HEK293 (cell line): ENCODE measurements around the gene C9orf72.

ENCODE experiments used
- CTCF ChIA-PET: fragments of 350-600 bp; formaldehyde crosslinking; extraction: SDS; loops from one replicate; lab custom pipeline; 2021; ENCODE audit warnings: antibody characterized with exemption; lab: Yijun Ruan, JAX
- POLR2A ChIA-PET: fragments of 300-600 bp; formaldehyde crosslinking; extraction: SDS; loops from one replicate; lab custom pipeline; 2020; ENCODE audit warnings: antibody characterized with exemption, inconsistent platforms; lab: Yijun Ruan, JAX
- H3K27ac ChIP-seq: fragments of 200-500 bp; sonication (Bioruptor generic); 2 replicates; pipeline ENCODE4 v1.5.1; 2014; ENCODE audit warnings: low read depth, low read length, control low read depth, inconsistent platforms; ENCODE audit errors: extremely low read depth
- H3K36me3 ChIP-seq, 2 experiments: fragments of 200-500 bp in 1 of 2; sonication (Bioruptor generic) in 1 of 2; 1 replicate in 1 of 2; 2 replicates in 1 of 2; pipeline ENCODE4 v1.5.1; 2014 to 2017; ENCODE audit warnings: inconsistent platforms in 2 of 2, low read length in 2 of 2; ENCODE audit not compliant: control insufficient read depth in 2 of 2, insufficient read depth in 1 of 2
- H3K4me1 ChIP-seq: fragments of 200-500 bp; sonication (Bioruptor generic); 2 replicates; pipeline ENCODE4 v1.5.1; 2014; ENCODE audit warnings: mild to moderate bottlenecking, low read length, inconsistent platforms; ENCODE audit not compliant: control insufficient read depth, insufficient read depth
- H3K4me3 ChIP-seq: 2 replicates; pipeline ENCODE4 v1.5.1; 2011; ENCODE audit warnings: low read depth, mild to moderate bottlenecking, control low read depth, low read length, moderate library complexity
- H3K9me3 ChIP-seq: fragments of 200-500 bp; sonication (Bioruptor generic); 2 replicates; pipeline ENCODE4 v1.5.1; 2014; ENCODE audit warnings: low read depth, low read length, inconsistent platforms; ENCODE audit not compliant: control insufficient read depth, insufficient read depth
- GLI2 ChIP-seq: fragments of 450-650 bp; formaldehyde crosslinking; IDR thresholded peaks from 2 replicates; pipeline ENCODE4; 2017; ENCODE audit warnings: missing biosample characterization, missing genetic modification characterization, low read depth, borderline replicate concordance
- GLIS1 ChIP-seq: fragments of 450-650 bp; formaldehyde crosslinking; IDR thresholded peaks from 2 replicates; pipeline ENCODE4 v1.5.1; 2016; ENCODE audit warnings: missing biosample characterization, missing genetic modification characterization
- GLIS2 ChIP-seq: fragments of 450-650 bp; formaldehyde crosslinking; IDR thresholded peaks from 2 replicates; pipeline ENCODE4 v1.5.1; 2016; ENCODE audit warnings: missing biosample characterization, missing genetic modification characterization
- HOXD13 ChIP-seq: sonication (generic); formaldehyde crosslinking; IDR thresholded peaks from 2 replicates; pipeline ENCODE4 v1.8.0; 2022; ENCODE audit warnings: missing genetic modification reagents, borderline replicate concordance
- KLF16 ChIP-seq: fragments of 450-650 bp; formaldehyde crosslinking; IDR thresholded peaks from 2 replicates; pipeline ENCODE4 v1.5.1; 2017; ENCODE audit warnings: missing biosample characterization, missing genetic modification characterization
- SCRT1 ChIP-seq: fragments of 450-650 bp; formaldehyde crosslinking; IDR thresholded peaks from 2 replicates; pipeline ENCODE4 v1.5.1; 2016; ENCODE audit warnings: missing biosample characterization, missing genetic modification characterization, borderline replicate concordance
- ZBTB20 ChIP-seq: fragments of 450-650 bp; formaldehyde crosslinking; IDR thresholded peaks from 2 replicates; pipeline ENCODE4 v1.5.1; 2016; ENCODE audit warnings: missing biosample characterization, missing genetic modification characterization
- ZNF140 ChIP-seq: fragments of 450-650 bp; formaldehyde crosslinking; IDR thresholded peaks from 2 replicates; pipeline ENCODE4 v1.5.1; 2016; ENCODE audit warnings: missing biosample characterization, missing genetic modification characterization
- ZNF146 ChIP-seq: fragments of 450-650 bp; formaldehyde crosslinking; IDR thresholded peaks from 2 replicates; pipeline ENCODE4 v1.5.1; 2016; ENCODE audit warnings: missing biosample characterization, missing genetic modification characterization
- ZNF157 ChIP-seq: fragments of 450-650 bp; formaldehyde crosslinking; IDR thresholded peaks from 2 replicates; pipeline ENCODE4 v1.5.1; 2016; ENCODE audit warnings: missing biosample characterization, missing genetic modification characterization
- ZNF169 ChIP-seq: fragments of 450-650 bp; formaldehyde crosslinking; IDR thresholded peaks from 2 replicates; pipeline ENCODE4 v1.5.1; 2016; ENCODE audit warnings: missing biosample characterization, missing genetic modification characterization
- ZNF202 ChIP-seq: fragments of 450-650 bp; formaldehyde crosslinking; IDR thresholded peaks from 2 replicates; pipeline ENCODE4 v1.5.1; 2016; ENCODE audit warnings: missing biosample characterization, missing genetic modification characterization, borderline replicate concordance
- ZNF211 ChIP-seq: fragments of 450-650 bp; formaldehyde crosslinking; IDR thresholded peaks from 2 replicates; pipeline ENCODE4 v1.5.1; 2016; ENCODE audit warnings: low read depth, missing biosample characterization, missing genetic modification characterization
- ZNF341 ChIP-seq: fragments of 450-650 bp; formaldehyde crosslinking; IDR thresholded peaks from 2 replicates; pipeline ENCODE4; 2016; ENCODE audit warnings: low read depth, missing biosample characterization, missing genetic modification characterization
- ZNF473 ChIP-seq: fragments of 450-650 bp; formaldehyde crosslinking; IDR thresholded peaks from 2 replicates; pipeline ENCODE4 v1.5.1; 2017; ENCODE audit warnings: missing biosample characterization, missing genetic modification characterization
- ZNF555 ChIP-seq: fragments of 450-650 bp; formaldehyde crosslinking; conservative IDR thresholded peaks from 2 replicates; pipeline ENCODE4 v1.5.1; 2017; ENCODE audit warnings: missing biosample characterization, mild to moderate bottlenecking, missing genetic modification characterization, inconsistent platforms
- ZNF585B ChIP-seq: fragments of 450-650 bp; formaldehyde crosslinking; IDR thresholded peaks from 2 replicates; pipeline ENCODE4 v1.5.1; 2016; ENCODE audit warnings: missing biosample characterization, missing genetic modification characterization
- ZNF677 ChIP-seq: fragments of 450-650 bp; IDR thresholded peaks from 2 replicates; pipeline ENCODE4 v1.5.0; 2018; ENCODE audit warnings: missing biosample characterization, mild to moderate bottlenecking, missing genetic modification characterization, moderate library complexity
- ZNF768 ChIP-seq: fragments of 450-650 bp; formaldehyde crosslinking; IDR thresholded peaks from 2 replicates; pipeline ENCODE4 v1.5.1; 2018; ENCODE audit warnings: missing biosample characterization, mild to moderate bottlenecking, missing genetic modification characterization
- TF ChIP-seq, protein P1 (sequence below): fragments of 450-650 bp; formaldehyde crosslinking; IDR thresholded peaks from 2 replicates; pipeline ENCODE4 v1.5.1; 2016; ENCODE audit warnings: missing biosample characterization, missing genetic modification characterization, borderline replicate concordance
- TF ChIP-seq, protein P2 (sequence below): fragments of 450-650 bp; formaldehyde crosslinking; IDR thresholded peaks from 2 replicates; pipeline ENCODE4 v1.5.1; 2017; ENCODE audit warnings: missing biosample characterization, missing genetic modification characterization
- TF ChIP-seq, protein P3 (sequence below): fragments of 450-650 bp; formaldehyde crosslinking; IDR thresholded peaks from 2 replicates; pipeline ENCODE4 v1.5.1; 2016; ENCODE audit warnings: missing biosample characterization, missing genetic modification characterization
- TF ChIP-seq, protein P4 (sequence below): fragments of 450-650 bp; formaldehyde crosslinking; optimal IDR thresholded peaks from 2 replicates; pipeline ENCODE3; 2016; ENCODE audit warnings: missing biosample characterization, mild to moderate bottlenecking, missing genetic modification characterization
- TF ChIP-seq, protein P5 (sequence below): fragments of 450-650 bp; formaldehyde crosslinking; IDR thresholded peaks from 2 replicates; pipeline ENCODE4 v1.5.1; 2017; ENCODE audit warnings: missing biosample characterization, missing genetic modification characterization

Gene C9orf72

DNA sequence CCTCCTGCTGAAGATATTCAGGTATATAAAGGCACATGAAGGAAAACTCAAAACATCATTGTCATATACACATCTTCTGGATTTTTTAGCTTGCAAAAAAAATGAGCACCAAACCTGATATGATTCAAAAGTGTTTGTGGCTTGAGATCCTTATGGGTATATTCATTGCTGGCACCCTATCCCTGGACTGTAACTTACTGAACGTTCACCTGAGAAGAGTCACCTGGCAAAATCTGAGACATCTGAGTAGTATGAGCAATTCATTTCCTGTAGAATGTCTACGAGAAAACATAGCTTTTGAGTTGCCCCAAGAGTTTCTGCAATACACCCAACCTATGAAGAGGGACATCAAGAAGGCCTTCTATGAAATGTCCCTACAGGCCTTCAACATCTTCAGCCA lies 49.0 kb downstream of the C9orf72 start, which contains the start of gene IFNK:
TSS of gene IFNK (plus strand) at position 55 of the 400 bp plus-strand sequence. CDS start at position 102, 47 bp downstream.
- ChIA-PET POLR2A (no interaction called here), CTCF (interaction anchor here (0.6 kb wide), 1 partner anchor 117 kb away, joined by 5 read pairs; no protein-coding TSS in a partner anchor)
- H3K36me3 ChIP-seq = no peaks in the 10 kb centered on the region

DNA sequence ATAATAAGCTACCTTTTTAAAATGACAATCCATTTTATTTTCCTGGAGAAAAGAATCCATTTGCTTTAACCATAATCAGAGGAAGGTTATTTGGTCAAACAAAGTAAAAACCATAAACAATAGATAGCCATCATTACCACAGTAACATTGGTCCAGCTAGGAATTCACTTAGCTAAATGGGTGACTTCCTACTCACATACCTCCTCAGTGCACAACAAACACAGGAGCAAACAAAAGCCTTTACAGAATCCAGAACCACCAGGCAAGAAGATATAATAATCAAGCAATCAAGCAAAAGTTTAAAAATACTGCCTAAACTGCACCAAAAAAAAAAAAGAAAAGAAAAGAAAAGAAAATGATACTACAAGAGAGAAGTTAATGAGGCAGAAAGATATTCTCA lies 50.1 kb downstream of the C9orf72 start:
- CTCF ChIA-PET = no interaction called here
- TF ChIP-seq GLIS1 (tag by site-specific recombination) = no peak
- TF ChIP-seq SCRT1 (tag by site-specific recombination) = no peak
- no peak for TF ChIP-seq ZNF341 (tag by site-specific recombination)
- no peak for TF ChIP-seq ZNF146 (tag by site-specific recombination)
- TF ChIP-seq GLI2 = no peak
- Histone ChIP-seq H3K36me3 (no peaks in the 10 kb centered on the region), H3K9me3 (no peaks in the 10 kb centered on the region), H3K4me1 (0 out of 2 replicates have a peak, but pooled peaks cover 4% of the 10 kb centered on the region), H3K4me3 (no peak overlapping the region), H3K27ac (no peak overlapping the region)
- POLR2A ChIA-PET = interaction anchor here (0.7 kb wide), 2 partner anchors 13 to 17 kb away, joined by 4 to 5 read pairs; no protein-coding TSS in a partner anchor

More for the DNA sequence above, 49.0 kb downstream of the C9orf72 start, which contains the start of gene IFNK:
- TF ChIP-seq, protein P1, sequence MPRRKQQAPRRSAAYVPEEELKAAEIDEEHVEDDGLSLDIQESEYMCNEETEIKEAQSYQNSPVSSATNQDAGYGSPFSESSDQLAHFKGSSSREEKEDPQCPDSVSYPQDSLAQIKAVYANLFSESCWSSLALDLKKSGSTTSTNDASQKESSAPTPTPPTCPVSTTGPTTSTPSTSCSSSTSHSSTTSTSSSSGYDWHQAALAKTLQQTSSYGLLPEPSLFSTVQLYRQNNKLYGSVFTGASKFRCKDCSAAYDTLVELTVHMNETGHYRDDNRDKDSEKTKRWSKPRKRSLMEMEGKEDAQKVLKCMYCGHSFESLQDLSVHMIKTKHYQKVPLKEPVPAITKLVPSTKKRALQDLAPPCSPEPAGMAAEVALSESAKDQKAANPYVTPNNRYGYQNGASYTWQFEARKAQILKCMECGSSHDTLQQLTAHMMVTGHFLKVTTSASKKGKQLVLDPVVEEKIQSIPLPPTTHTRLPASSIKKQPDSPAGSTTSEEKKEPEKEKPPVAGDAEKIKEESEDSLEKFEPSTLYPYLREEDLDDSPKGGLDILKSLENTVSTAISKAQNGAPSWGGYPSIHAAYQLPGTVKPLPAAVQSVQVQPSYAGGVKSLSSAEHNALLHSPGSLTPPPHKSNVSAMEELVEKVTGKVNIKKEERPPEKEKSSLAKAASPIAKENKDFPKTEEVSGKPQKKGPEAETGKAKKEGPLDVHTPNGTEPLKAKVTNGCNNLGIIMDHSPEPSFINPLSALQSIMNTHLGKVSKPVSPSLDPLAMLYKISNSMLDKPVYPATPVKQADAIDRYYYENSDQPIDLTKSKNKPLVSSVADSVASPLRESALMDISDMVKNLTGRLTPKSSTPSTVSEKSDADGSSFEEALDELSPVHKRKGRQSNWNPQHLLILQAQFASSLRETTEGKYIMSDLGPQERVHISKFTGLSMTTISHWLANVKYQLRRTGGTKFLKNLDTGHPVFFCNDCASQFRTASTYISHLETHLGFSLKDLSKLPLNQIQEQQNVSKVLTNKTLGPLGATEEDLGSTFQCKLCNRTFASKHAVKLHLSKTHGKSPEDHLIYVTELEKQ (tag by site-specific recombination) = no peak
- no peak for TF ChIP-seq ZNF768 (tag by site-specific recombination)
- TF ChIP-seq ZNF202 = no peak
- TF ChIP-seq, protein P2, sequence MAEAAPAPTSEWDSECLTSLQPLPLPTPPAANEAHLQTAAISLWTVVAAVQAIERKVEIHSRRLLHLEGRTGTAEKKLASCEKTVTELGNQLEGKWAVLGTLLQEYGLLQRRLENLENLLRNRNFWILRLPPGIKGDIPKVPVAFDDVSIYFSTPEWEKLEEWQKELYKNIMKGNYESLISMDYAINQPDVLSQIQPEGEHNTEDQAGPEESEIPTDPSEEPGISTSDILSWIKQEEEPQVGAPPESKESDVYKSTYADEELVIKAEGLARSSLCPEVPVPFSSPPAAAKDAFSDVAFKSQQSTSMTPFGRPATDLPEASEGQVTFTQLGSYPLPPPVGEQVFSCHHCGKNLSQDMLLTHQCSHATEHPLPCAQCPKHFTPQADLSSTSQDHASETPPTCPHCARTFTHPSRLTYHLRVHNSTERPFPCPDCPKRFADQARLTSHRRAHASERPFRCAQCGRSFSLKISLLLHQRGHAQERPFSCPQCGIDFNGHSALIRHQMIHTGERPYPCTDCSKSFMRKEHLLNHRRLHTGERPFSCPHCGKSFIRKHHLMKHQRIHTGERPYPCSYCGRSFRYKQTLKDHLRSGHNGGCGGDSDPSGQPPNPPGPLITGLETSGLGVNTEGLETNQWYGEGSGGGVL = no peak
- TF ChIP-seq ZNF157 (tag by site-specific recombination) = no peak
- TF ChIP-seq KLF16 (tag by site-specific recombination) = no peak
- no peak for TF ChIP-seq ZNF211
- H3K4me1 ChIP-seq = 0 out of 2 replicates have a peak, but pooled peaks cover 4% of the 10 kb centered on the region
- H3K27ac ChIP-seq = no peak within 1 kb of the TSS
- H3K9me3 ChIP-seq = no peaks in the 10 kb centered on the region
- H3K4me3 ChIP-seq = no peak within 1 kb of the TSS

DNA sequence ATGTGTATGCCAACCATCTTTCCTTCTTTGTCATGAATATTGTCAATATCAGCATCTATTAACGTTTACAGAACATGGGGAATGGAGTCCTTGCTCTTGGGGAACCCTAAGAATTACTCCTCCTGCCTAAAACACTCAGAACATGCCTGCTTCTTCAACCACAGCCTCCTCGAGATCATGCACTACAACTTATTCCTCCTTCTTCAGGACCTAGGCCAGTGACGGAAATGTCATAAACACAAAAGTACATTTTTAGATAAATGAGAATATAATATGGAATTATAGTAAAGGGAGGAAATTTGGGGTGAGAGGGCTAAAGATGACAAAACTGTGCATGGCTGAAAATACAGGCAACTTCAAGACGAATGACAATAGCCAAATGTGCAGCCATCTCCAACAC lies 52.3 kb downstream of the C9orf72 start:
- H3K4me1 ChIP-seq = 0 out of 2 replicates have a peak, but pooled peaks cover 4% of the 10 kb centered on the region
- POLR2A ChIA-PET = no interaction called here
- H3K36me3 ChIP-seq = no peaks in the 10 kb centered on the region
- CTCF ChIA-PET = no interaction called here
- no peak overlapping the region for H3K27ac ChIP-seq
- no peak overlapping the region for H3K4me3 ChIP-seq
- no peaks in the 10 kb centered on the region for H3K9me3 ChIP-seq
- TF ChIP-seq GLIS2 (tag by site-specific recombination) (no peak), ZNF473 (tag by site-specific recombination) (no peak), ZNF169 (no peak), ZBTB20 (tag by site-specific recombination) (no peak), ZNF677 (no peak), ZNF140 (no peak), ZNF555 (no peak), HOXD13 (CRISPR knock-in tag) (no peak), ZNF585B (tag by site-specific recombination) (no peak)
- TF ChIP-seq, protein P3, sequence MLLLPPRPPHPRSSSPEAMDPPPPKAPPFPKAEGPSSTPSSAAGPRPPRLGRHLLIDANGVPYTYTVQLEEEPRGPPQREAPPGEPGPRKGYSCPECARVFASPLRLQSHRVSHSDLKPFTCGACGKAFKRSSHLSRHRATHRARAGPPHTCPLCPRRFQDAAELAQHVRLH (tag by site-specific recombination) = no peak
- TF ChIP-seq, protein P4, sequence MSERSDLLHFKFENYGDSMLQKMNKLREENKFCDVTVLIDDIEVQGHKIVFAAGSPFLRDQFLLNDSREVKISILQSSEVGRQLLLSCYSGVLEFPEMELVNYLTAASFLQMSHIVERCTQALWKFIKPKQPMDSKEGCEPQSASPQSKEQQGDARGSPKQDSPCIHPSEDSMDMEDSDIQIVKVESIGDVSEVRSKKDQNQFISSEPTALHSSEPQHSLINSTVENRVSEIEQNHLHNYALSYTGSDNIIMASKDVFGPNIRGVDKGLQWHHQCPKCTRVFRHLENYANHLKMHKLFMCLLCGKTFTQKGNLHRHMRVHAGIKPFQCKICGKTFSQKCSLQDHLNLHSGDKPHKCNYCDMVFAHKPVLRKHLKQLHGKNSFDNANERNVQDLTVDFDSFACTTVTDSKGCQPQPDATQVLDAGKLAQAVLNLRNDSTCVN (tag by site-specific recombination) = no peak
- TF ChIP-seq, protein P5, sequence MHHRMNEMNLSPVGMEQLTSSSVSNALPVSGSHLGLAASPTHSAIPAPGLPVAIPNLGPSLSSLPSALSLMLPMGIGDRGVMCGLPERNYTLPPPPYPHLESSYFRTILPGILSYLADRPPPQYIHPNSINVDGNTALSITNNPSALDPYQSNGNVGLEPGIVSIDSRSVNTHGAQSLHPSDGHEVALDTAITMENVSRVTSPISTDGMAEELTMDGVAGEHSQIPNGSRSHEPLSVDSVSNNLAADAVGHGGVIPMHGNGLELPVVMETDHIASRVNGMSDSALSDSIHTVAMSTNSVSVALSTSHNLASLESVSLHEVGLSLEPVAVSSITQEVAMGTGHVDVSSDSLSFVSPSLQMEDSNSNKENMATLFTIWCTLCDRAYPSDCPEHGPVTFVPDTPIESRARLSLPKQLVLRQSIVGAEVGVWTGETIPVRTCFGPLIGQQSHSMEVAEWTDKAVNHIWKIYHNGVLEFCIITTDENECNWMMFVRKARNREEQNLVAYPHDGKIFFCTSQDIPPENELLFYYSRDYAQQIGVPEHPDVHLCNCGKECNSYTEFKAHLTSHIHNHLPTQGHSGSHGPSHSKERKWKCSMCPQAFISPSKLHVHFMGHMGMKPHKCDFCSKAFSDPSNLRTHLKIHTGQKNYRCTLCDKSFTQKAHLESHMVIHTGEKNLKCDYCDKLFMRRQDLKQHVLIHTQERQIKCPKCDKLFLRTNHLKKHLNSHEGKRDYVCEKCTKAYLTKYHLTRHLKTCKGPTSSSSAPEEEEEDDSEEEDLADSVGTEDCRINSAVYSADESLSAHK (tag by site-specific recombination) = no peak
